GM21825 (cell line): ENCODE data around the gene LYRM1.

Experiments used
- ATAC-seq: cut with Tn5 transposase; IDR thresholded peaks from one replicate; pipeline ENCODE4 v1.9.1; 2021; ENCODE audit warnings: mild to moderate bottlenecking, moderate library complexity; ENCODE audit not compliant: unreplicated experiment

LYRM1 gene

DNA sequence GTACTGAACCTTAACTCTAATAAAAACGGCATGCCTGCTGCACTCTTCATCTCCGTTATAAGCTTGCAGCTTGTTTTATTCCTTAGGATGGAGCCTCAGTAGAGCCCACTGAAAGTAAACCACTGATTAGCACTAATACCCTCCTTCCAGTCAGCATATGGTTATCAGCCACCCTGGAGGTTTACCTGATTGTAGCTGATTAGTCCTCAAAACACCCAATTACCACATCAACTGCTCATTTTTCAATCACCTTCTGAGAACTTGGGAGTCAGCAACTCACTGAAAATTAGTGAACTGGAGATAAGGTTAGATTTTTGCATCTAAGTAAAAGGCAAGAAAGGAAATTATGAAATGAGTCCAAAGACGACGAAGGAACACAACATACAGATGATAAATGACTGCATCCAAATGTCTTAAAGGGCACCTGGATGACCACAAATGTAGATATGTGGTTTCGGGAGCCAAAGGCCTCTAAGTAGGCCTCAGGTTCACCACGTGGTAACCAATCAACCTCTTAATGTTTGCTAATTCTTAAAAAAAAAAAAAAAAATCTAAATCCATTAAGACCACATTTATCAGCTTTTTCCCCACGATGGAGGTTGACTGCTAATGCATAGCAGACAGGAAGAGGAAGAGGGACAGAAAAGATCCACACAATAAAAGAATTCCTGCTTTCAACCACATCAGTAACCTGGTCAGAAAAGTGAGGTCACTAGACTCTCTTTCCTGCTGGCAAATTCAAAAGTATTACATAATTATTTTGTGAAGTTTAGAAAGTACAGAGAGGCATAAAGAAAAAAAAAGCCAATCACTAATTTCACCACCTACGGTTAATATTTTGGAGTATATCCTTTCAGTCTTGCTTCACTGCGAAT is 28.4 kb upstream of the LYRM1 start:
- no peak for ATAC-seq

DNA sequence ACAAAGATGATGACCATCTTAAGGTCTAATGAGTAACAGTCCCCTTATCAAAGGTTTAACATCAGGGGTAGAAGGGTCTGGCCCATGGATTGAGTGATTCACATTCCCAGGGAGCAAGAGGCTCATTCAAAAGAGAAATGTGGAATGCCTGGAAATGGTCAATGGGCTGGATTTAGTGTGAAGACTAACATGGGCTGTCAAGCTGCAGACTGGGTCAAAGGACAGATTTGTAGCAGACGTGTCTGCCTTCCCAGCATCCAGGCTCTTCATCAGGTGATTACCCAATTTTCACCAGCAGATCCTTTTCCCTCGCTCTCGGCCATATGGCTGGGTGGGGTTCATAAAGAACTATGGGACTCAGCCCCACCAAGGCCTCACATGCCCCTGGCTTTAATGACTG is 27.2 kb upstream of the LYRM1 start:
- no peak for ATAC-seq

DNA sequence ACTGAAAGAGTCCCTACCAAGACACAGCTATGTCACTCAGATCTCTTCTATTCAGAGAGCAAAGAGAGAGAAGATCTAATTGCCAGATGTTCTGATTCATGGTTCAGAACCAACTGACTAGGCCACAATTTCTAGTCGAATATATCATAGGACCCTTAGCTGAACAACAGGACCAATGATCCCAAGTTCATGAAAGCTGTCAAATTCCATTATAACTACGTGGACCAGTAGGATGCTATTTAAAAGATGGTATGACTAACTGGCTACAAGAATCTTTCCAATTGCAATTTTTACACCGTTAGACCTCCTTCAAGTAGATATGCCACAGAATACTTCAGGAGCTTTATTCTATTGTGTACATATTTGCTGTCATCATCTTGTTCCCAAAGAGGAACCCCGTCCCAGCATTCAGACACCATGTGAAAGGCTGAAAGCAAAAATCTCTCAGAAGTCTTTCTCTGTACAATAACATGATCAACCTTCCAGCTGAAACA is 26.4 kb upstream of the LYRM1 start:
- peak; percentile 1 for ATAC-seq

- ATAC-seq, result no peak
Observed at GRCh38 chr16:20875355-20875650, 25.3 kb upstream of the LYRM1 start.

DNA sequence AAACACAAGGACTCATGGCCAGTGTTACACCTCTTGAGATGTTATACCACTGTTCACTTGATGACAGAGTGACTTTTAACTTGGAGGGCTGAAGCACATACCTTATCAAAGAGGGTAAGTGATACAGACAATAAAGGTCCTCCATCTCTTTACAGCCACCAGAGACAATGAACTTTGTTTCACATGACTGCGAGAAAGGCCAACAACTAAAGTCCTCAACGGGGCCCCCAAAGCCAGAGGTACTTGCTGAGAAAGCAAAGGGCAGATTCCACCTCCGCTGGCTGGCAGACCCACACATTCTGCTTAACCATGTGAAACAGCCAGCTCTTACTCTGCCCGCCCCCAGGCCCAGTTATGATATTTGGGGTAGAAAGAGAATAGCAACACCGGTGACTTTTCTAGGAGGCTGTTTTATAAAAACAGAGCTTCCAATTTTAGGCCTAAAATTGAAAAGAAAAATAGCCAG is 21.9 kb upstream of the LYRM1 start:
- no peak for ATAC-seq

DNA sequence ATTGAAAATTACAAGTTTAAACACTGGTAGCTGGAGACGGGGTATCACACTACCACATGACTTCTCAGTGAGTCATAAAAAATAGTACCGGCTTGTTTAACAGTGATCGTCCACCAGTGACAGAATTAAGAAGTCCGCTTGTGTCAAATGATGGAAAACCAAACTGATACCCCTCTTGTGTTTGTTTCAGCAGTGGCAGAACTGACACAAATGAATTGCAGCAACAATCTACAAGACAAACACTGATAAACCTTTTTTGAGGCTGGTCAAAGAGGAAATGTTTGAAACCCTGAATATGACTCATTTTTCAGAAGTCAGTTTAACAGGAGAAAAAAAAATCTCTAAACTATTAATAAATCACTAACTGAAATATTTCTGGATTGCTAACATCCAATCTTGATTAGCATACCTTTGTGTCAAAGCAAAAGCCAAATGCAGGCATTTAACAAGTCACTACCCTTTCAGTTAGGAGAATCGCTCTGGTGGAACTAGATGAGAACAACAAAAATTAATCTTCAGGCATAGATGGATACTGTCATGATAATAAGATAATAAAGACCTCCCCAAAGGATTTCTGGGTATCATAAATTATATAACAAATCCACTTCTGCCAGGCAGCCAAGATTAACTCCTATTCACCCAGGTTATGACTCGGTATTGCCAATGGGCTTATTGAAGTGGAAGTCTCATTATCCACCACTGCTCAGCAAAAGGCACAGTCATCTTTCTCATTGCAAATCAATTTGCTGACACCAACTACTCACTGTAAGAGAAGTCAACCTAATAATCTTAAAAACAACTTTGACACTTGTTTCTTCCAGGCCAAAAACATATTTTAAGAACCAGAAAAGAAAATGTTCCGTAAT is 21.2 kb upstream of the LYRM1 start:
- ATAC-seq, result no peak

GRCh38 chr16:20880867-20881502 is 19.6 kb upstream of the LYRM1 start:
- ATAC-seq, result no peak

DNA sequence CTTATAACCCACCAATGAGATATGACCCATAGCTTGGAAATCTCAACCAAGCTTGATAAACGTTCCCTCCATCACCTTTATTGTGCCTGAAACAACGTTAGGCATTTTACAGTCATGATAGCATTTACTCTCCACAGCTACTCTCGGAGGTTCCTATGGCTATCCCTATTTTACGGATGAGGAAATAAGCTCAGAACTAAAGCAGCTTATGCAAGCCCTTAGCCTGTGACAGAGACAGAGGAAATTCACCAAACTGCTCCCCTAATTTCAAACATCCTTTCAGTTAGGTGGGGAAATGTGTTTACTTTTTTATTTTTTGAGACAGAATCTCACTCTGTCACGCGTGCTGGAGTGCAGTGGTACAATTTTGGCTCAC is 19.1 kb upstream of the LYRM1 start:
- no peak for ATAC-seq

DNA sequence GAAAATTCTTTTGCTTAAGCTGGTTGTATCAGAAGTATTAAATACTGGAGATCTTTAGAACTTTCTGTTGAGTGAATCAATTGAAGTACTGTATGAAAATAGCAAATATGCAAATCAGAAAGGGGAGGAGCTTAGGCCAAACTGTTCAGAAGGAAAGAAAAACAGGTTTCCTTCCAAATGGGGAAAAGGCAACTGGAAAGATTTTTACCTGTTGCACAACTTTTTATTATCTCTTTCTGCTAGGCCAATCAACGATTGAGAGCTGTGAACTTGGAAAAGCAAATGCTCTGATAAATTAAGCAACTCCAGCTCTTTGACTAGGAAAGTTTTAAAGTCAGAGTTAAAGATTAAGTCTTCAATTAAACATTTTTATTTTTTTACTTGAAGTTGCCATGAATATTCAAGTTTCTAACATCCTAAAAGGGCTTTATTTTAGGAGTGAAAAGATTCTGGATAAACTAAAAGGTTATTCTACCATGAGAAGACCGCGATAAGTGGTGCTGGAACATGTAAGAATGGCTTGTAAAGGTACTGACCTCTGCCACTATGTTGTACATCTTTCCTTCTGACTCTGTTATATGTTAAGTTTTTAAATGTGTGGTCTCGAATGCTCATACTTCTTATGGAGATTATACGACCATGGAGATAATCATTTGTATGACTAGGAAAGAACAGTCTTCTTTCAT is 16.9 kb upstream of the LYRM1 start:
- ATAC-seq, result no peak

DNA sequence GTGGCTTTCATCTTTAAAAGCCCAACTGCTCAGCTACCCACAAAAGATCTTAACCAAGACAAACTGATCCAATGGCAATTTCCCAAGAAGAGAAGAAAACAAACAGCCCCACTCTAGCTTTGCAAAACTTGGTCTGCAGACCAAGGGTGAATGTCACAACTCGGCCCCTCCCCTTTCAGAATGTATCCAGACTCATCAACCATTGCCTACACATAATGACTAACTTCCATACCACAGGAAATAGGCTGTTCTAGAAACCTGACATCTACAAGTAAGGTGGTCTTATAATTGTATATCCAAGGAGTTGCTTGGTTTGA is 16.4 kb upstream of the LYRM1 start:
- ATAC-seq, result no peak

DNA sequence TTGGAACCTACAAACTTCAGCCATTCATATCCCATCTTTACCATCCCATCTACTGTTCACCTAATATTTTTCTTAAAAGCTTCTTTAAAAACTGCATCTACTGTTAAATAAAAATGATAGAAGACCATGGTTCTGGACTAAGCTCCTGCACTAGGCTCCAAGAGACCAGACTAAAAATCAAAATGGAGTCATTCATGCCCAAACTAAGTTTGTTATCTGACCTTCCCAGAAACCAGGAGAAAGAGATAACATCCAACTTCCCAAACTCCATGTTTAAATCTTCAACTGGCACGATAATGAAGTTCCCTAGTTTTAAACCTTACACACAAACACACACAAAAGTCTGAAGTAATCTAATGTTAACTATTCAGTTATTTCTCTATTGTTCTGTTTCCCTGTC is 14.3 kb upstream of the LYRM1 start:
- ATAC-seq, result no peak

DNA sequence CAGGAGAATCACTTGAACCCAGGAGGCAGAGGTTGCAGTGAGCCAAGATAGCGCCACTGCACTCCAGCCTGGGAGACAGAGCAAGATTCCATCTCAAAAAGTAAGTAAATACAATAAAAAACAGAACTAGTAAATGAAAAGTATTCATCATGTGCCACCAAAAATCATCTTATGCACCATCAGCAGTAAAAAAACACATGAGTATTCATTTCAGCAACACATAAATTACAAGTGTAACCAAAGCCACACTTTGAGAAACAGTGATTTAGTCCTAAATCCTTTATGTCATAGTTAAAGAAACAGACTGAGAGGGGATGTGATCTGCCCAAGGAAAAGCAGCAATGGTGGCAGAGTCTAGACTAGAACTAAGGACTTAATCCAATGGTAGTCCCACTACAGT is 13.4 kb upstream of the LYRM1 start:
- no peak for ATAC-seq

- ATAC-seq, result no peak
Observed at GRCh38 chr16:20889625-20890275, 10.8 kb upstream of the LYRM1 start.

GRCh38 chr16:20894388-20894787 is 6.2 kb upstream of the LYRM1 start:
- ATAC-seq, result no peak

GRCh38 chr16:20897253-20897897 is 3.2 kb upstream of the LYRM1 start:
- ATAC-seq, result no peak

GRCh38 chr16:20897922-20898321 is 2.6 kb upstream of the LYRM1 start:
- no peak for ATAC-seq

DNA sequence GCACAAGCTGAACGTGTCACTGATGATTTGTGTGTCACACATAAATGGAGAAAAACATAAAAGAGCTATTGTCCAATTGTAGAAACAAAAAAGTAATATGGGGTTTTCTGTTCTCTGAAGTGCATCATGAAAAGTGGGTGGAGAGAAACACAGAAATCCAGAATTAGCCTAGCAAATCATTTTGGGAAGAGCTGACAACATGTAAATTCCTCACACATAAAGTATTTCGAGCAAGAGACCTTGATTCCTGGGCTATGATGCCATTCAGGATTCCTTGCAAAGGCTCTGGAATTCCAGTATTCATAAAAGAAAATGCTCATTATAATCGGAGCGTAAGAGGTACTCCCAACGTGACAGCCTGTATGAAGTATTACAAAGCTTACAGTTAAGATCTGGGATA is 1.5 kb upstream of the LYRM1 start:
- no peak for ATAC-seq

GRCh38 chr16:20899477-20900298 is 883 bp upstream of the LYRM1 start:
- no peak for ATAC-seq

GRCh38 chr16:20901068-20901435 is 481 bp downstream of the LYRM1 start:
- no peak for ATAC-seq
